Measurements from ENCODE around the gene SLC25A42. TPM values are rescaled to one million over a fixed set of nuclear protein-coding genes. Genes with fewer than 3 reads are reported as not detected.
"Not testable (repeated sequence)": the region's sequence is repeated elsewhere in the genome, so short reads cannot be mapped to it uniquely, and the experiment has no call there.

The SLC25A42 gene
- total RNA-seq, 2 experiments from 2014 or later = 12.2 to 12.7 TPM

- CTCF ChIA-PET = no interaction called here
- POLR2A ChIA-PET = no interaction called here
Observed at GRCh38 chr19:19098084-19098702, 34.4 kb downstream of the SLC25A42 start.

DNA sequence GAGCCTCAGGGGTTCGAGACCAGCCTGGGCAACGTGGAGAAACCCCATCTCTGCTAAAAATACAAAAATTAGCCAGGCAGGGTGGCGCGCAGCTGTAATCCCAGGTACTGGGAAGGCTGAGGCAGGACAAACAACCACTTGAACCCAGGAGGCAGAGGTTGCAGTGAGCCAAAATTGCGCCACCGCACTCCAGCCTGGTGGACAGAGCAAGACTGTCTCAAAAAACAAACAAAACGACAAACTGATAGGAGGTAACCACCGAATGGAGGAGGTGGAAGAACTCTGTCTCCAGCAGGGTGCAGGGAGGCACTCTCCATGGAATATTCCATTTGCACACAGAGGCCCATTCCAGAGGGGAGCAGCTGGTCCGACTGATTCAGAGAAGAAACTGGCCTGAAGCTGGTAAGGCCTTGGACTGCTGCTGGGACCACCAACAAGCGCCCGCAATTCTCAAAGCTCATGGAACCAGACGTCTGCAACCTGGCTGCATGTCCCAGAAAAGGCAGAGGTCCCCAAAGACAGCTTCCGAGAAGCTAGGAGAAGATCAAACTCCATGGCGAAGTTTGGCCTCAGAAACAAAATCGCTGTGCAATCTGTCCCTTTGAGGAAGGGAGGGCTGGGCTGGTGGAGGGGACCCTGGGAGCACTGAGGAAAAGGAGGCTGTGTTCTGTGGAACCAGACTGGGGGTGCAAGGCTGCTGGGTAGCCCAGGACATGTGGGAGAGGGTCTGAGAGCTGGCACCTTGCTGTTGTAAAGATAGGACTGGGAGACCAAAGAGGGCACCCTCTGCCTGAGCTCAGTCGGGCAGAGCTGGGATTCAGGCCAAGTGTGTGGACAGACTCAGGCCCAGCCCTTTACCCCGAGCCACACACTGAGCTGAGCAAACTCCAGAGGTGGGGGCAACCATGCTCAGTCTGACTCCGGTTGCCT lies 35.2 kb downstream of the SLC25A42 start:
- ChIA-PET POLR2A (no interaction called here), CTCF (no interaction called here)

DNA sequence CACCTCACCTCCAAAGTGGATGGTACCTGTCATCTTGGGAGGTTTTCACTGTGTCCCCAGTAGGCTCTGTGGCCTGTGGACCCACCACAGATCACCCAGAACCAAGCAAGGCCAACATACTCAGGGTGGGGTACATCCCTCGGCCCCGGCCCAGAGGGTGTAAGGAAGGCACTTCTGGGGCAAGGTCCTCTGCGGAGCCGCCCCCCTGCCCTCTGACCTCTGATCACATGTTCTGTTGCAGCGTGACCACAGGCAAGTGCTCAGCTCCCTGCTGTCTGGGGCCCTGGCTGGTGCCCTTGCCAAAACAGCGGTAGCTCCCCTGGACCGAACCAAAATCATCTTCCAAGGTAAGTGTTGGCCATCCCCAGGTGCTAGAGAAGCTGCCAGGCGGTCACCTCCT lies 37.7 kb downstream of the SLC25A42 start:
- POLR2A ChIA-PET = no interaction called here
- CTCF ChIA-PET = no interaction called here

- CTCF ChIA-PET, POLR2A ChIA-PET: not testable (repeated sequence)
Observed at GRCh38 chr19:19102566-19102965, 38.8 kb downstream of the SLC25A42 start.

DNA sequence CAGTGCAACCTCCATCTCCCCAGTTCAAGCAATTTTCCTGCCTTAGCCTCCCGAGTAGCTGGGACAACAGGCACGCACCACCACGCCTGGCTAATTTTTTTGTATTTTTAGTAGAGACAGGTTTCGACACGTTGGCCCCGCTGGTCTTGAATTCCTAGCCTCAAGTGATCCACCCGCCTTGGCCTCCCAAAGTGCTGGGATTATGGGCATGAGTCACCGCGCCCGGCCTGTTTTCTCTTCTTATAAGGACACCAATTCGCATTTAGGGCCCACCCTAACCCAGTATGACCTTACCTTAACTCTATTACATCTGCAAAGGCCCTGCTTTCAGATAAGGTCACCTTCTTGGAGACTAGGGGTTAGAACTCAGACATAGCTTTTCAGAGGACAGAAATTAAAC lies 39.4 kb downstream of the SLC25A42 start:
- ChIA-PET CTCF (no interaction called here), POLR2A (no interaction called here)

- ChIA-PET POLR2A (no interaction called here), CTCF (no interaction called here)
Observed at GRCh38 chr19:19105365-19106055, 41.7 kb downstream of the SLC25A42 start.

DNA sequence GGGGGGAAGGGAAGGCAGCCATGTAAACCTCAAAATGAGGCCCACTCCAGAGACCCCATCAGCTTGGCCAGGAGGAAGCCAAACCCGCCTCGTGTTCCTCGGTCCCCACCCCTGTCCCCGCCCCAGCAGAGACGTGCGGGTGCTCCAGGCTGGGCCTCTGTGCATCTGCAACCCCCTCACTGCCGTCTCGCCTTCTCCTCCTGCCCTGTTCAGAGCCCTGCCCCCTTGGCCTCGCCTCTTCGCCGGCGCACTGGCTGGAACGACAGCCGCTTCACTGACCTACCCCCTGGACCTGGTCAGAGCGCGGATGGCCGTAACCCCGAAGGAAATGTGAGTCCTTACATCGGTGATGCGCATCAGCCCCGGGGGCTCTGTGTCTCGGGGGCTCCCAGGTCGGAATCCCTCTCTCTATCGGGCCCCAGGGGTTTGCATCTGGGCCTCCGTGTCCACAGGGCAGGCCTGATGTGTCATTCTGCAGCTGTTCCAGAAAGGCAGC lies 42.3 kb downstream of the SLC25A42 start:
- ChIA-PET POLR2A (no interaction called here), CTCF (interaction anchor here (0.7 kb wide), 1 partner anchor 53 kb away, joined by 3 read pairs; no protein-coding TSS in a partner anchor)

DNA sequence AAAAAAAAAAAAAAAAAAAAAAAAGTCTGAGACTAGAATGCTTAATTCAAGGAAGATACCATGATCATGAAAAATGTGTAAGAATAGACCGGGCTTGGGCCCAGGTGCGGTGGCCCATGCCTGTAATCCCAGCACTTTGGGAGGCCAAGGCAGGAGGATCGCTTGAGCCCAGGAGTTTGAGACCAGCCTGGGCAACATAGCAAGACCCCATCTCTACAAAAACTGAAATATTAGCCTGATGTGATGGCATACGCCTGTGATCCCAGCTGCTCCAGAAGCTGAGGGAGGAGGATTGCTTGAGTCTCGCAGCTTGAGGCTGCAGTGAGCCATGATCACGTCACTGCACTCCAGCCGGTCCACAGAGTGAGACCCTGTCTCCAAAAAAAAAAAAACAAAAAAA lies 43.1 kb downstream of the SLC25A42 start:
- CTCF ChIA-PET = interaction anchor here (0.7 kb wide), 1 partner anchor 54 kb away, joined by 3 read pairs; no protein-coding TSS in a partner anchor
- POLR2A ChIA-PET = not testable (repeated sequence)

- CTCF ChIA-PET = no interaction called here
- POLR2A ChIA-PET = no interaction called here
Observed at GRCh38 chr19:19107654-19108053, 43.9 kb downstream of the SLC25A42 start.

DNA sequence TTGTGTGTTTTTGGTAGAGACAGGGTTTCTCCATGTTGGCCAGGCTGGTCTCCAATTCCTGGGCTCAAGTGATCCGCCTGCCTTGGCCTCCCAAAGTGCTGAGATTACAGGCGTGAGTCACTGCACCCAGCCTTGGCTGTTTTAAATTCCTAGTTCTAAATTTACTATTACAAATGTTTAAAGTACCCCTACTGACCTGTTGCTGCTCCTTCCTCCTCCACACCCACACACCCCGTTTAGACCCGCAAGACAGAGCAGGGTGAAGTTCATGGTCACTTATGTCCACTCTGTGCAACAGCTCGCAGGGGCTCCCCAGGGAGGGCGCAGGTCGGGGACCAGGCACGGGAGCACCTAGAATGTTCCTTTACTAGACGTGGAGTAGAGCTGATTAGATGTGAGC lies 45.8 kb downstream of the SLC25A42 start:
- POLR2A ChIA-PET = no interaction called here
- CTCF ChIA-PET = interaction anchor here (0.6 kb wide), 1 partner anchor 82 kb away, joined by 6 read pairs; no protein-coding TSS in a partner anchor

DNA sequence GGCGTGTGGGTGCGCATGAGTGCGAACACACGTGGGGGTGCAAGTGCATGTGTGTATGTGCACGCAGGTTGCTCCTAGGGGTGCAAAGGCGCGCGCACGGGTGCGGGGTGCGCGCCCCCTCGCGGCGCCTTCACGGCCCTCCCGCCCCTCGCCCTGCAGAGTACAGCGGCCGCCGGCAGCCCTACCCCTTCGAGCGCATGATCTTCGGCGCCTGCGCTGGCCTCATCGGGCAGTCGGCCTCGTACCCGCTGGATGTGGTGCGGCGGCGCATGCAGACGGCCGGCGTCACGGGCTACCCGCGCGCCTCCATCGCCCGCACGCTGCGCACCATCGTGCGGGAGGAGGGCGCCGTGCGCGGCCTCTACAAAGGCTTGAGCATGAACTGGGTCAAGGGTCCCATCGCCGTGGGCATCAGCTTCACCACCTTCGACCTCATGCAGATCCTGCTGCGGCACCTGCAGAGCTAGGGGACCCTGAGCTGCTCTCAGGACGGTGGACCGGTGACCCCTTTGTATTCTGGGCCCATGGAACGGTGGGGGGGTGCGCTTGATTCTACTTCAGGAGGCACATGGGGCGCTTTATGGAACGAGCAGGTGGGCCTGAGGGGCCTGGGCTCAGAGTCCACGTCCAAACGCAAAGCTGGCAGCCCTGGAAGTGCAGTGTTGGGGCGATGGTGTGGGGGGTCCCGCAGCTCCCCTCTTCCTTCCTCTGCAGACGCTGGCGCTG lies 46.8 kb downstream of the SLC25A42 start:
- POLR2A ChIA-PET = no interaction called here
- CTCF ChIA-PET = no interaction called here

DNA sequence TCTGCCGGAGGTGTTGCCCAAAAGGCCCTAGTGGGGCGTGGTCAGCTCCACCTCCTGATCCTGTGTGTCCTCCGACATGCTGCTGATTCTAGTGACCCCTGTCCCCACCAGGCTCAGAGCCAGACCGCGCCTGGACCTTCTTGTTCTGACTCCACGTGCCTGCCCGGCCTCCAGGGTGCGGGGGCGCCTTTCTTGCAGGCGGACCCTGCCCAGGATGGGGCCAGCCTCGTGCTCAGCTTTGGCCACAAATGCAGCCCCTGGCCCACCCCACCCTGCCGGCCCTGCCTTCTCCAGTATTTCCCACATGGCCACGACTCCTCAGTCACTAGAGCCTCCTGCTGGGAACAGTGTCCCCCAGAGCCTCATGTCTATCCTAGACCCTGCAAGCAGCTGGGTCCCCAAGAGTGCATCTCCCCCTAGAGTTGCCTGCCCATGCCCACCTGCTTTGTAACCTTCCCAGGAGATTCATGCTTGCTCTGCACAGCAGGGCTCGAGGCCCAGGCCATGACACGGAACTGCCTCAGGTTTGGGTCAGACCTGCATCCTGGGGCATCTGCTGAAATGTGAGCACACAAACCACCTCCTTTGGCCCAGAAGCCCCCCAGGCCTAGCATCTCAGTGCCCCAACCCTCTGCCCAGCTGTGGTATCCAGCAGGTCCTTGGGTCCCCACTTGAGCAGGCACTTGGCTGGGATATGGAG lies 47.5 kb downstream of the SLC25A42 start:
- ChIA-PET POLR2A (no interaction called here), CTCF (no interaction called here)

GRCh38 chr19:19111967-19112580 lies 48.3 kb downstream of the SLC25A42 start:
- ChIA-PET CTCF (no interaction called here), POLR2A (no interaction called here)

- POLR2A ChIA-PET = no interaction called here
Observed at GRCh38 chr19:19113040-19113626, 49.3 kb downstream of the SLC25A42 start.

GRCh38 chr19:19115954-19116353 lies 52.2 kb downstream of the SLC25A42 start:
- ChIA-PET CTCF (interaction anchor here (0.5 to 0.9 kb wide), 3 partner anchors 29 to 136 kb away, joined by 3 to 5 read pairs (median 4); no protein-coding TSS in a partner anchor), POLR2A (no interaction called here)

More at GRCh38 chr19:19113040-19113626, 49.3 kb downstream of the SLC25A42 start:
- CTCF ChIA-PET = no interaction called here

DNA sequence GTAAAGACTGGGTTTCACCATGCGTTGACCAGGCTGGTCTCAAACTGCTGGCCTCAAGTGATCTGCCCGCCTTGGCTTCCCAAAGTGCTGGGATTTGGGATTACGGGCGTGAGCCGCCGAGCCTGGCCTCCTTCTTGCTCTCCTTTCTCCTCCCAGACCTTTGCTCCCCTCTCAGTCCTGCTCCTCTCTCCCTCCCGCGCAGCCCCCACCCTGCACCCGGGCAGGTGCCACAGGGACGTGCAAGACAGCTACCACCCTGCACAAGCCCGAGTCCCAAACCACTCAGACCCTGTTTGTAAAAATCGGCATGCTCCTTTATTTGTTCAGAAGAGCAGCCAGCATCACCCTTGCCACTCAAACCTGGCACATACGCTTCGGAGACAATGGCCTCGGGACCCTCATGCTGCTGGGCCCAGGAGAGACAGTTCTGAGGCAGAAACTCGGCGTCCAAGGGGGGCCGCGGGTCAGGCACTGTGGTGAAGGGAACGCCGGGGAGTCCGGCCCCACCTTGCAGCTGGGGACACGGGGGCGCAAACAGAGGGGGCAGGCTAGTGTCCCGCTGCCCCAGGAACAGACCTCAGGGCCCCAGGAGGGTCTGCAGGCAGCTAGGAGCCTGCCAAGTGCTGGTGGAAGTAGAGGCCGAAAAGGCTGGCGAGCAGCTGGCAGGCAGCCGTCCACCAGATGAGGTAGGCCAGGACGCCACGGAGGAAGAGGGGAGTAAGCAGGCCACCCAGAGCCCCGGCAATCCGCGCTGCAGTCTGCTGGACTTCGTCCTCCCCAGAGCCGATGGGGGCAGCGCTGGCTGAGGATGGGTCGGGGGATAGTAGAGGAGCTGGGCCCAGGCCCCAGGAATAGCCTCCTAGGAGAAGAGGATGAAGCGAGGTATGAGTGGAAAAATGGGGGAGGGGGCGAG lies 55.8 kb downstream of the SLC25A42 start:
- POLR2A ChIA-PET = no interaction called here
- CTCF ChIA-PET = interaction anchor here (0.7 kb wide), 1 partner anchor 339 kb away, joined by 3 read pairs; no protein-coding TSS in a partner anchor
